Measurements from ENCODE around the gene NRCAM. TPM values are rescaled to one million over a fixed set of nuclear protein-coding genes. Genes with fewer than 3 reads are reported as not detected.

Gene NRCAM
- total RNA-seq, 1 donor from 2014 or later, result 33.2 TPM

GRCh38 chr7:108122181-108122580 lies 334.1 kb downstream of the NRCAM start:
- Mint-ChIP-seq H3K27me3 (ENCODE audit: low read depth) (no peaks in the 10 kb centered on the region), H3K9me3 (no peaks in the 10 kb centered on the region), H3K36me3 (ENCODE audit: low read depth) (no peaks in the 10 kb centered on the region), H3K27ac (ENCODE audit: unreplicated experiment) (no peak overlapping the region), H3K4me1 (no peaks in the 10 kb centered on the region), H3K4me3 (no peak overlapping the region)
- no peak for TF ChIP-seq CTCF (conservative IDR thresholded peaks at IDR 0.05)
- DNase-seq (ENCODE audit: low read depth, low spot score), result no peak

GRCh38 chr7:108120933-108121332 lies 335.3 kb downstream of the NRCAM start:
- H3K27me3 Mint-ChIP-seq (ENCODE audit: low read depth), result no peaks in the 10 kb centered on the region
- no peaks in the 10 kb centered on the region for H3K36me3 Mint-ChIP-seq (ENCODE audit: low read depth)
- no peak for DNase-seq (ENCODE audit: low read depth, low spot score)
- H3K4me1 Mint-ChIP-seq, result no peaks in the 10 kb centered on the region
- no peaks in the 10 kb centered on the region for H3K9me3 Mint-ChIP-seq
- no peak overlapping the region for H3K27ac Mint-ChIP-seq (ENCODE audit: unreplicated experiment)
- no peak for TF ChIP-seq CTCF (conservative IDR thresholded peaks at IDR 0.05)
- no peak overlapping the region for H3K4me3 Mint-ChIP-seq

- no peaks in the 10 kb centered on the region for H3K36me3 Mint-ChIP-seq (ENCODE audit: low read depth)
- no peak for DNase-seq (ENCODE audit: low read depth, low spot score)
- H3K27ac Mint-ChIP-seq (ENCODE audit: unreplicated experiment), result no peak overlapping the region
- H3K4me1 Mint-ChIP-seq, result no peaks in the 10 kb centered on the region
- no peaks in the 10 kb centered on the region for H3K9me3 Mint-ChIP-seq
- no peak overlapping the region for H3K4me3 Mint-ChIP-seq
- TF ChIP-seq CTCF (conservative IDR thresholded peaks at IDR 0.05), result no peak
- no peaks in the 10 kb centered on the region for H3K27me3 Mint-ChIP-seq (ENCODE audit: low read depth)
Measured at GRCh38 chr7:108120196-108120595, 336.0 kb downstream of the NRCAM start.

GRCh38 chr7:108118959-108119358 lies 337.3 kb downstream of the NRCAM start:
- Mint-ChIP-seq H3K4me1 (no peaks in the 10 kb centered on the region), H3K9me3 (no peaks in the 10 kb centered on the region), H3K4me3 (no peak overlapping the region), H3K27me3 (ENCODE audit: low read depth) (no peaks in the 10 kb centered on the region), H3K36me3 (ENCODE audit: low read depth) (no peaks in the 10 kb centered on the region), H3K27ac (ENCODE audit: unreplicated experiment) (no peak overlapping the region)
- no peak for DNase-seq (ENCODE audit: low read depth, low spot score)
- peak; percentile 43 for TF ChIP-seq CTCF (conservative IDR thresholded peaks at IDR 0.05)

GRCh38 chr7:108114117-108114841 lies 342.0 kb downstream of the NRCAM start:
- no peaks in the 10 kb centered on the region for H3K27me3 Mint-ChIP-seq (ENCODE audit: low read depth)
- no peak for DNase-seq (ENCODE audit: low read depth, low spot score)
- H3K4me3 Mint-ChIP-seq, result no peak overlapping the region
- no peaks in the 10 kb centered on the region for H3K36me3 Mint-ChIP-seq (ENCODE audit: low read depth)
- H3K4me1 Mint-ChIP-seq, result no peaks in the 10 kb centered on the region
- H3K27ac Mint-ChIP-seq (ENCODE audit: unreplicated experiment), result no peak overlapping the region
- peaks cover 2% of the 10 kb centered on the region for H3K9me3 Mint-ChIP-seq
- peak; percentile 62 for TF ChIP-seq CTCF (conservative IDR thresholded peaks at IDR 0.05)
